ENCODE measurements around the gene PEX5. TPM values are rescaled to one million over a fixed set of nuclear protein-coding genes. Genes with fewer than 3 reads are reported as not detected.

Gene PEX5
- total and polyA plus RNA-seq, 2 experiments from 2014 or later: 7.5 to 72.0 TPM

DNA sequence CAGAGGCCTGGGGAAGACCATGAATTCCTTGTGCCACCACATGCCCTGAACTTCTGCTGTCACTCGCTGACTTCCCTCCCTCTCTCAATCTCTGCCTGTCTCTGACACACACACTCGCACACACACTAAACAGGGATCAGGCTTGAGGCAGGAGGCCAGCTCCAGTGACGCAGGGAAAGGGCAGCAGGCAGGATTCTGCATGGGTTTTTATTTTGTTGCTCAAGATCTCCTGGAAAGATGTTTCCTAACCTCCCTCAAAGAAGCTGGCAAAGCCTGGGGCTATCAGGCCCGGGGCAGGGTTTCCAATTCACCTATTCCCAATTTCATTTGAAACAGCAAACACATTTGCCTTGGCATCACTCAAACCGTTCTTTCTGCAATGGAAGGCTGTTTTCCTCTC is 27.7 kb upstream of the PEX5 start:
- Histone ChIP-seq H3K36me3 (ENCODE audit: insufficient read depth) (no peaks in the 10 kb centered on the region), H3K27me3 (ENCODE audit: insufficient read depth) (peaks cover 7% of the 10 kb centered on the region; the same call in 1 of the 2 replicates), H3K4me3 (no peak overlapping the region), H4K20me1 (replicated peaks; ENCODE audit: insufficient read depth) (no peaks in the 10 kb centered on the region), H3K27ac (ENCODE audit: low read depth) (no peak overlapping the region), H3K4me1 (ENCODE audit: insufficient read depth) (no peaks in the 10 kb centered on the region), H3K4me2 (no peak overlapping the region), H2AFZ (peak overlapping the region; percentile 94; the same call in 1 of the 2 replicates), H3K79me2 (replicated peaks; ENCODE audit: insufficient read depth) (no peaks in the 10 kb centered on the region), H3K9me2 (ENCODE audit: insufficient read depth) (peaks cover 12% of the 10 kb centered on the region; the same call in 1 of the 2 replicates), H3F3A (replicated peaks; ENCODE audit: low read depth) (no peaks in the 10 kb centered on the region)
- Mint-ChIP-seq H3K36me3 (ENCODE audit: low read depth) (peaks cover 16% of the 10 kb centered on the region), H3K27me3 (ENCODE audit: insufficient read depth, low read depth, poor library complexity) (peaks cover 13% of the 10 kb centered on the region), H3K9me3 (peaks cover 33% of the 10 kb centered on the region), H3K4me3 (no peak overlapping the region), H3K27ac (no peak overlapping the region), H3K4me1 (peaks cover 5% of the 10 kb centered on the region; the same call in 2 of the 3 replicates)
- no peak for TF ChIP-seq JUNB (IDR thresholded peaks at IDR 0.05; ENCODE audit: unreplicated experiment)
- TF ChIP-seq NANOG (IDR thresholded peaks at IDR 0.05; ENCODE audit: borderline replicate concordance): no peak
- TF ChIP-seq, protein P1, sequence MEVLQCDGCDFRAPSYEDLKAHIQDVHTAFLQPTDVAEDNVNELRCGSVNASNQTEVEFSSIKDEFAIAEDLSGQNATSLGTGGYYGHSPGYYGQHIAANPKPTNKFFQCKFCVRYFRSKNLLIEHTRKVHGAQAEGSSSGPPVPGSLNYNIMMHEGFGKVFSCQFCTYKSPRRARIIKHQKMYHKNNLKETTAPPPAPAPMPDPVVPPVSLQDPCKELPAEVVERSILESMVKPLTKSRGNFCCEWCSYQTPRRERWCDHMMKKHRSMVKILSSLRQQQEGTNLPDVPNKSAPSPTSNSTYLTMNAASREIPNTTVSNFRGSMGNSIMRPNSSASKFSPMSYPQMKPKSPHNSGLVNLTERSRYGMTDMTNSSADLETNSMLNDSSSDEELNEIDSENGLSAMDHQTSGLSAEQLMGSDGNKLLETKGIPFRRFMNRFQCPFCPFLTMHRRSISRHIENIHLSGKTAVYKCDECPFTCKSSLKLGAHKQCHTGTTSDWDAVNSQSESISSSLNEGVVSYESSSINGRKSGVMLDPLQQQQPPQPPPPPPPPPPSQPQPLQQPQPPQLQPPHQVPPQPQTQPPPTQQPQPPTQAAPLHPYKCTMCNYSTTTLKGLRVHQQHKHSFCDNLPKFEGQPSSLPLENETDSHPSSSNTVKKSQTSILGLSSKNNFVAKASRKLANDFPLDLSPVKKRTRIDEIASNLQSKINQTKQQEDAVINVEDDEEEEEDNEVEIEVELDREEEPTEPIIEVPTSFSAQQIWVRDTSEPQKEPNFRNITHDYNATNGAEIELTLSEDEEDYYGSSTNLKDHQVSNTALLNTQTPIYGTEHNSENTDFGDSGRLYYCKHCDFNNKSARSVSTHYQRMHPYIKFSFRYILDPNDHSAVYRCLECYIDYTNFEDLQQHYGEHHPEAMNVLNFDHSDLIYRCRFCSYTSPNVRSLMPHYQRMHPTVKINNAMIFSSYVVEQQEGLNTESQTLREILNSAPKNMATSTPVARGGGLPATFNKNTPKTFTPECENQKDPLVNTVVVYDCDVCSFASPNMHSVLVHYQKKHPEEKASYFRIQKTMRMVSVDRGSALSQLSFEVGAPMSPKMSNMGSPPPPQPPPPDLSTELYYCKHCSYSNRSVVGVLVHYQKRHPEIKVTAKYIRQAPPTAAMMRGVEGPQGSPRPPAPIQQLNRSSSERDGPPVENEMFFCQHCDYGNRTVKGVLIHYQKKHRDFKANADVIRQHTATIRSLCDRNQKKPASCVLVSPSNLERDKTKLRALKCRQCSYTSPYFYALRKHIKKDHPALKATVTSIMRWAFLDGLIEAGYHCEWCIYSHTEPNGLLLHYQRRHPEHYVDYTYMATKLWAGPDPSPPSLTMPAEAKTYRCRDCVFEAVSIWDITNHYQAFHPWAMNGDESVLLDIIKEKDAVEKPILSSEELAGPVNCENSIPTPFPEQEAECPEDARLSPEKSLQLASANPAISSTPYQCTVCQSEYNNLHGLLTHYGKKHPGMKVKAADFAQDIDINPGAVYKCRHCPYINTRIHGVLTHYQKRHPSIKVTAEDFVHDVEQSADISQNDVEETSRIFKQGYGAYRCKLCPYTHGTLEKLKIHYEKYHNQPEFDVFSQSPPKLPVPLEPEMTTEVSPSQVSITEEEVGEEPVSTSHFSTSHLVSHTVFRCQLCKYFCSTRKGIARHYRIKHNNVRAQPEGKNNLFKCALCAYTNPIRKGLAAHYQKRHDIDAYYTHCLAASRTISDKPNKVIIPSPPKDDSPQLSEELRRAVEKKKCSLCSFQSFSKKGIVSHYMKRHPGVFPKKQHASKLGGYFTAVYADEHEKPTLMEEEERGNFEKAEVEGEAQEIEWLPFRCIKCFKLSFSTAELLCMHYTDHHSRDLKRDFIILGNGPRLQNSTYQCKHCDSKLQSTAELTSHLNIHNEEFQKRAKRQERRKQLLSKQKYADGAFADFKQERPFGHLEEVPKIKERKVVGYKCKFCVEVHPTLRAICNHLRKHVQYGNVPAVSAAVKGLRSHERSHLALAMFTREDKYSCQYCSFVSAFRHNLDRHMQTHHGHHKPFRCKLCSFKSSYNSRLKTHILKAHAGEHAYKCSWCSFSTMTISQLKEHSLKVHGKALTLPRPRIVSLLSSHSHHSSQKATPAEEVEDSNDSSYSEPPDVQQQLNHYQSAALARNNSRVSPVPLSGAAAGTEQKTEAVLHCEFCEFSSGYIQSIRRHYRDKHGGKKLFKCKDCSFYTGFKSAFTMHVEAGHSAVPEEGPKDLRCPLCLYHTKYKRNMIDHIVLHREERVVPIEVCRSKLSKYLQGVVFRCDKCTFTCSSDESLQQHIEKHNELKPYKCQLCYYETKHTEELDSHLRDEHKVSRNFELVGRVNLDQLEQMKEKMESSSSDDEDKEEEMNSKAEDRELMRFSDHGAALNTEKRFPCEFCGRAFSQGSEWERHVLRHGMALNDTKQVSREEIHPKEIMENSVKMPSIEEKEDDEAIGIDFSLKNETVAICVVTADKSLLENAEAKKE (CRISPR knock-in tag; IDR thresholded peaks at IDR 0.05): no peak
- no peak for TF ChIP-seq EZH2 (IDR thresholded peaks at IDR 0.05; ENCODE audit: low read depth, unreplicated experiment)
- no peak for TF ChIP-seq CREB1 (CRISPR knock-in tag; IDR thresholded peaks at IDR 0.05; ENCODE audit: low read depth)
- TF ChIP-seq, protein P2, sequence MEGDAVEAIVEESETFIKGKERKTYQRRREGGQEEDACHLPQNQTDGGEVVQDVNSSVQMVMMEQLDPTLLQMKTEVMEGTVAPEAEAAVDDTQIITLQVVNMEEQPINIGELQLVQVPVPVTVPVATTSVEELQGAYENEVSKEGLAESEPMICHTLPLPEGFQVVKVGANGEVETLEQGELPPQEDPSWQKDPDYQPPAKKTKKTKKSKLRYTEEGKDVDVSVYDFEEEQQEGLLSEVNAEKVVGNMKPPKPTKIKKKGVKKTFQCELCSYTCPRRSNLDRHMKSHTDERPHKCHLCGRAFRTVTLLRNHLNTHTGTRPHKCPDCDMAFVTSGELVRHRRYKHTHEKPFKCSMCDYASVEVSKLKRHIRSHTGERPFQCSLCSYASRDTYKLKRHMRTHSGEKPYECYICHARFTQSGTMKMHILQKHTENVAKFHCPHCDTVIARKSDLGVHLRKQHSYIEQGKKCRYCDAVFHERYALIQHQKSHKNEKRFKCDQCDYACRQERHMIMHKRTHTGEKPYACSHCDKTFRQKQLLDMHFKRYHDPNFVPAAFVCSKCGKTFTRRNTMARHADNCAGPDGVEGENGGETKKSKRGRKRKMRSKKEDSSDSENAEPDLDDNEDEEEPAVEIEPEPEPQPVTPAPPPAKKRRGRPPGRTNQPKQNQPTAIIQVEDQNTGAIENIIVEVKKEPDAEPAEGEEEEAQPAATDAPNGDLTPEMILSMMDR (conservative IDR thresholded peaks at IDR 0.05; ENCODE audit: low read depth in 2 of 2): no peak
- no peak for TF ChIP-seq POLR2AphosphoS5 (IDR thresholded peaks at IDR 0.05; ENCODE audit: low read depth)
- TF ChIP-seq, protein P3, sequence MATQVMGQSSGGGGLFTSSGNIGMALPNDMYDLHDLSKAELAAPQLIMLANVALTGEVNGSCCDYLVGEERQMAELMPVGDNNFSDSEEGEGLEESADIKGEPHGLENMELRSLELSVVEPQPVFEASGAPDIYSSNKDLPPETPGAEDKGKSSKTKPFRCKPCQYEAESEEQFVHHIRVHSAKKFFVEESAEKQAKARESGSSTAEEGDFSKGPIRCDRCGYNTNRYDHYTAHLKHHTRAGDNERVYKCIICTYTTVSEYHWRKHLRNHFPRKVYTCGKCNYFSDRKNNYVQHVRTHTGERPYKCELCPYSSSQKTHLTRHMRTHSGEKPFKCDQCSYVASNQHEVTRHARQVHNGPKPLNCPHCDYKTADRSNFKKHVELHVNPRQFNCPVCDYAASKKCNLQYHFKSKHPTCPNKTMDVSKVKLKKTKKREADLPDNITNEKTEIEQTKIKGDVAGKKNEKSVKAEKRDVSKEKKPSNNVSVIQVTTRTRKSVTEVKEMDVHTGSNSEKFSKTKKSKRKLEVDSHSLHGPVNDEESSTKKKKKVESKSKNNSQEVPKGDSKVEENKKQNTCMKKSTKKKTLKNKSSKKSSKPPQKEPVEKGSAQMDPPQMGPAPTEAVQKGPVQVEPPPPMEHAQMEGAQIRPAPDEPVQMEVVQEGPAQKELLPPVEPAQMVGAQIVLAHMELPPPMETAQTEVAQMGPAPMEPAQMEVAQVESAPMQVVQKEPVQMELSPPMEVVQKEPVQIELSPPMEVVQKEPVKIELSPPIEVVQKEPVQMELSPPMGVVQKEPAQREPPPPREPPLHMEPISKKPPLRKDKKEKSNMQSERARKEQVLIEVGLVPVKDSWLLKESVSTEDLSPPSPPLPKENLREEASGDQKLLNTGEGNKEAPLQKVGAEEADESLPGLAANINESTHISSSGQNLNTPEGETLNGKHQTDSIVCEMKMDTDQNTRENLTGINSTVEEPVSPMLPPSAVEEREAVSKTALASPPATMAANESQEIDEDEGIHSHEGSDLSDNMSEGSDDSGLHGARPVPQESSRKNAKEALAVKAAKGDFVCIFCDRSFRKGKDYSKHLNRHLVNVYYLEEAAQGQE (IDR thresholded peaks at IDR 0.05; ENCODE audit: unreplicated experiment): no peak
- no peak for TF ChIP-seq STAT1 (IDR thresholded peaks at IDR 0.05; ENCODE audit: unreplicated experiment)
- TF ChIP-seq ZNF114 (CRISPR knock-in tag; IDR thresholded peaks at IDR 0.05): no peak
- no peak for TF ChIP-seq ZNF331 (CRISPR knock-in tag; IDR thresholded peaks at IDR 0.05; ENCODE audit: low read depth)
- TF ChIP-seq, protein P4, sequence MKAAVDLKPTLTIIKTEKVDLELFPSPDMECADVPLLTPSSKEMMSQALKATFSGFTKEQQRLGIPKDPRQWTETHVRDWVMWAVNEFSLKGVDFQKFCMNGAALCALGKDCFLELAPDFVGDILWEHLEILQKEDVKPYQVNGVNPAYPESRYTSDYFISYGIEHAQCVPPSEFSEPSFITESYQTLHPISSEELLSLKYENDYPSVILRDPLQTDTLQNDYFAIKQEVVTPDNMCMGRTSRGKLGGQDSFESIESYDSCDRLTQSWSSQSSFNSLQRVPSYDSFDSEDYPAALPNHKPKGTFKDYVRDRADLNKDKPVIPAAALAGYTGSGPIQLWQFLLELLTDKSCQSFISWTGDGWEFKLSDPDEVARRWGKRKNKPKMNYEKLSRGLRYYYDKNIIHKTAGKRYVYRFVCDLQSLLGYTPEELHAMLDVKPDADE (IDR thresholded peaks at IDR 0.05): no peak
- no peak for TF ChIP-seq EZH2phosphoT487 (IDR thresholded peaks at IDR 0.05; ENCODE audit: unreplicated experiment)
- DNase-seq (ENCODE audit: low spot score) (no peak), ATAC-seq (no peak)
